Ovary (tissue), 3 donors: ENCODE results near the gene ADAMTS6.

Source experiments
- EP300 ChIP-seq: sonication (generic); formaldehyde crosslinking; IDR thresholded peaks from one replicate; pipeline ENCODE4 v1.6.1; 2017; ENCODE audit warnings: antibody characterized with exemption
- POLR2A ChIP-seq: fragments of 450-650 bp; IDR thresholded peaks from one replicate; pipeline ENCODE4 v1.6.1; 2017; ENCODE audit warnings: antibody characterized with exemption, mild to moderate bottlenecking, moderate library complexity
- TF ChIP-seq, protein P1 (sequence below), 3 donors: fragments of 450-650 bp in 2 of 3; fragments of 200-600 bp in 1 of 3; IDR thresholded peaks; one replicate each; pipeline versions ENCODE4 v1.5.1 to v1.8.0; 2016 to 2022; ENCODE audit warnings: antibody characterized with exemption in 3 of 3, mild to moderate bottlenecking in 1 of 3
- donor health status: DM: no; HTN: no; CAD: no.

DNA sequence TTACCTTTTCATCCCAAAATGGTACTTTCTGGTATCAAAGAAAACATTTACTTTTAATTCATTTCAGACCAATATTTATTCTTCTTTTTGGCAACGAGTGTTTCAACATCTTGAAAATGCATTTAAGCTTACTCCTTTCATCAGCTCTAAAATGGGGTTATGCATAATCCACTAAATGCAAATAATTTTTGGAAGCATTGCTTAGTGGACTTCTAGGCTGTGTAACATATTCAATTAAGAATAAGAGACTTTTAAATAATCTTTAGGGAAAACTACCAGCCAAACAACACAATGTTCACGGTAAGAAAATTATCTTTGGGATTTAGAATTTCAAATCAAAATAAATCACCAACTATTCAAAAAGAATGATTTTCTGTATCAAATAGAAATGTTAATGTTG, 118.2 kb downstream of the ADAMTS6 start:
- TF ChIP-seq, protein P1, sequence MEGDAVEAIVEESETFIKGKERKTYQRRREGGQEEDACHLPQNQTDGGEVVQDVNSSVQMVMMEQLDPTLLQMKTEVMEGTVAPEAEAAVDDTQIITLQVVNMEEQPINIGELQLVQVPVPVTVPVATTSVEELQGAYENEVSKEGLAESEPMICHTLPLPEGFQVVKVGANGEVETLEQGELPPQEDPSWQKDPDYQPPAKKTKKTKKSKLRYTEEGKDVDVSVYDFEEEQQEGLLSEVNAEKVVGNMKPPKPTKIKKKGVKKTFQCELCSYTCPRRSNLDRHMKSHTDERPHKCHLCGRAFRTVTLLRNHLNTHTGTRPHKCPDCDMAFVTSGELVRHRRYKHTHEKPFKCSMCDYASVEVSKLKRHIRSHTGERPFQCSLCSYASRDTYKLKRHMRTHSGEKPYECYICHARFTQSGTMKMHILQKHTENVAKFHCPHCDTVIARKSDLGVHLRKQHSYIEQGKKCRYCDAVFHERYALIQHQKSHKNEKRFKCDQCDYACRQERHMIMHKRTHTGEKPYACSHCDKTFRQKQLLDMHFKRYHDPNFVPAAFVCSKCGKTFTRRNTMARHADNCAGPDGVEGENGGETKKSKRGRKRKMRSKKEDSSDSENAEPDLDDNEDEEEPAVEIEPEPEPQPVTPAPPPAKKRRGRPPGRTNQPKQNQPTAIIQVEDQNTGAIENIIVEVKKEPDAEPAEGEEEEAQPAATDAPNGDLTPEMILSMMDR (IDR thresholded peaks at IDR 0.05): no peak
- TF ChIP-seq POLR2A (no peak), EP300 (no peak)
